NAMALWA (cell line): ENCODE data around the gene FOXRED1.
"Not testable (repeated sequence)": the region's sequence is repeated elsewhere in the genome, so short reads cannot be mapped to it uniquely, and the experiment has no call there.

Source experiments
- DNase-seq: peaks from one replicate; pipeline ENCODE4 v3.0.0-alpha.2; 2015; ENCODE audit warnings: low spot score

FOXRED1 gene

DNA sequence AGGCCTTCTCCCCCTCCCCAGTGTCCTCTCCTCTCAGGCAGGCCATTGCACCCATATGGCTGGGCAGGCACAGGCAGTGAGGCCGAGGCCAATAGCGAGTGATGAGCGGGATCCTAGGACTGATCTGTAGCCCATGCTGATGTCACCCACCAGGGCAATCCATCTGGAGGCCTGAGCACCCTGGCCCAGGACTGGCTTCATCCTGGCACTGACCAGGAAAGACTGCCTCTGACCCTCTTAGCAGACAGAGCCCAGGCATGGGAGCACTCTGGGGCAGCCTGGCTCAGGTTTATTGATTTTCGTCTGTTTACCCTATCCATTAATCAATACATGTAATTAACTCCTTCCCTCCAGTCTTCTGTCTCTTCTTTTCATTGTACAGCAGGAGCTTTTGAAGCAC, 8.8 kb downstream of the FOXRED1 start:
- no peak for DNase-seq

DNA sequence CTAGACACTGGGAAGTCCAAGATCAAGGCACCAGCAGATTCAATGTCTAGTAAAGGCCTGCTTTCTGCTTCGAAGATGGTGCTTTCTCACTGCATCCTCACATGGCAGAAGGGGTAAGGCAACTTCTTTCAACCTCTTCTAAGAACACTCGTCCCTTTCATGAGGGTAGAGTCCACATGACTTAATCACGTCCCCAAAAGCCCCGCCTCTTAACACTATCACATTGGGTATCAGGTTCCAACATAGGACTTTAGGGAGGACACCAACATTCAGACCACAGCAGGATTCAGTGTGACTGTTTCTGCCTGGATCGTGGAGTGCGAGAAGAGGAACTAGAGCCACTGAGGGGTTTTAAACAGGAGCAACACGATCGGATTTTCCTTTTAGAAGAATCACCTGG, 10.2 kb downstream of the FOXRED1 start:
- no peak for DNase-seq

GRCh38 chr11:126280595-126280994, 11.6 kb downstream of the FOXRED1 start:
- DNase-seq: no peak

DNA sequence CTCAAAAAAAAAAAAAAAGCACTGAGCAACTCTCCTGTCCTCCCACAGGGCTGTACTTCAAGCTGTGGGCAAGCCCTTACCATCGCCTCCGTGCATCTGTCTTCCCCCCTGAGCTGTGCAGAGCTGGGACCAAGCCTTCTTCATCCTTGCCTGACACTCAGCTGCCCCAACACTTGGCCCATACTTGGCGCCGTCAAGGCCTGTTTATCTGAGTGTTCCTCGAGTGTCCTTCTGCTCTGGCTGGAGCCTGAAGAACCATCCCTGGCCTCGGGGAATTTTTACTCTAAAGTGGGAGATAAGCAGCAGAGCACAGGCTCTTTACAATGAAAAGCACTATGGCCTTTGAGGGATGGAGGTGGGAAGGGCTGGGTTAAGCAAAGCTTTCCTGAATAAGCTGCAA, 12.3 kb downstream of the FOXRED1 start:
- no peak for DNase-seq

- no peak for DNase-seq
Observed at GRCh38 chr11:126281666-126282175, 12.8 kb downstream of the FOXRED1 start.

DNA sequence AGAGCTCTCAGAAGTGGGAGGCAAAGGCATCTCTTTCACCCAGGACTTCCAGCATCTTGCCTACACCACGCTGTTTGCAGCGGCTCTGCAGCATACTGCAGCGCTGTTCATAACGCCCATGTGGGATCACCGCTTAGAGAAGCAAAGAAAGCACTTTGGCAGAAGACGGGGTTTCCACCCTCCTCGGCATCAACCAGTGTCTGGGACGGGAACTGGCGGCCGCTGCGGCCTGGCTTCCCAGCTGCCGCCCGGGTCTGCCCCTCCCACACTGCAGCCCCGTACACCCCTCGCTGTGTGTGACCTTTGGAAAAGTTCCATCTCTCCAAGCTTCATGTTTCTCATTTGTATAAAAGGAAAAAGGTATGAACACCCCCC, 13.4 kb downstream of the FOXRED1 start:
- DNase-seq: no peak

DNA sequence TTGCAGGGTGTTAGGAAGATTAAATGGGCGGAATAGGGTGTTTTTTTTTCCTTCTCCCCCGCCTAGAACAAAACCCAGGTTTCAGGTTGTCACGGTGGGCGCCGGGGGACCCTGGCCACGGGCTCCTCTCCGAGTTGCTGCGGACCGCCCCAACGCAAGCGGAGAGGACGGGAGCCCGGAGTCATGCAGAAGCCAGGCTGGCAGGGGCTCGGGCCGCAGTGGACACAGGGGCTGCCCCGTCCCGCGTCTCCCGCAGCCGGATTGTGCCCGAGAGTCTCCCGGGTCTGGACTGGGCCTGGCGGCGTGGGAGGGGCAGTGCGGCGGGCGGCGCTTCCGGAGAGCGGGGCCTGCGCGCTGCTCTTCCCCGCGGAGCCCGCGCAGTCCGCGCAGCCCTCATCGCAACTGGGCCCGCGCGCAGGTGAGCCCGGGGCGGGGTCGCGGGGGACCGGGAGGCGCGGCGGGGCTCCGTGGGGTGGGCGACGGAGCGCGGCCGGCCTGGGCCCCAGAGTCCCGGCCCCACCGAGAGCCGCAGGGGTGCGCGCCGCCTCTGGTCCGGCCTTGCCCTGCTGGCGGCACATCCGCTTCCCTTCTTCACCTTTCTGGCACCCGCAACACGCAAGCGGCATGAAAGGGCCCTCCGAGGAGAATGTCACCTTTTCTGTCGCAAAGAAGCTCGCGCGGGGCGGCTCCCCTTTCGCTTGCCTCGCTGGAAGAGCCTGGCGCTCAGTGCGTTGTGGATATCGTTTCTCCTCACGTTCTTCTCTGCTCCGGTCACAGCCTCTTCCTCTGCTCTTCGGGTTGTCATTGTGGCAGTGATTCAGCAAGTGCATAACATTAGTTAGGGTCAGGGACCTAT, 14.0 kb downstream of the FOXRED1 start, which contains the start of gene TIRAP:
Gene TIRAP (plus strand): TSS at position 358 of the 856 bp plus-strand sequence. CDS start 7,802 bp downstream, outside the sequence.
- DNase-seq: peak; percentile 65

DNA sequence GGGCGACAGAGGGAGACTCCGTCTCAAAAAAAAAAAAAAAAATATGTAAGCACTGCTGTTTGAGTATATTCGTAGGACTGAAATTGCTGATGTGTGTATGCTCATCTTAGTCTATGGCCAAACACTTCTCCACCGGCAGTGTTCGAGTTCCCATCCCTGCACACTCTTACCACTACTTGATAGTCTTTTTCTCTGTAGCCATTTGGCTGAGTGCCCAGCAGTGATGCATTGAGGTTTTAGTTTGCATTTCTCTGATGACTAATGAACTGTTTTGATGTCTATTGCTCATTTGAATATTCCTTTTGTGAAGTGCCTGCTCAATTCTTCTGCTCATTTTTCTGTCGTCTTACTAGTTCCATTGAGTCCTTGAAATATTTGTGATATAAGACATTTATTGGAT, 15.9 kb downstream of the FOXRED1 start:
- peak; percentile 90 for DNase-seq

DNA sequence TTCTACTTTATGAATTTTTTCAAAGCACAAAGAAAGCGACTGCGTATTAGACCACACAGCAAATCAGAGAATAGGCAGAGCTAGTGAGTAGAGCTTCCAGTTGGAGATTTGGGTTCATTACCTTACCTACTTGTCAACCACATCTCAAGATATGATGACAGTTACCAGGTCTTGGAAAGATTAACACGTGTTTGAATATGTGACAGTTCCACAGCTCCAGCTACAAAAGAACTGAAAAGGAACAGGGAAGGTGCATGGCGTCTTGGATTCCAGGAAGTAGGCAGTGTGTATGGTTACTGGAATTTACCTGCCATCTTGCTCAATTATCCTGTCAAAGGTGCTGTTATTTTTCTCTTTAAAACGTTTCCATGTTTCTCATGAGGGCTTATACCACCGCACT, 19.3 kb downstream of the FOXRED1 start:
- DNase-seq: no peak

DNA sequence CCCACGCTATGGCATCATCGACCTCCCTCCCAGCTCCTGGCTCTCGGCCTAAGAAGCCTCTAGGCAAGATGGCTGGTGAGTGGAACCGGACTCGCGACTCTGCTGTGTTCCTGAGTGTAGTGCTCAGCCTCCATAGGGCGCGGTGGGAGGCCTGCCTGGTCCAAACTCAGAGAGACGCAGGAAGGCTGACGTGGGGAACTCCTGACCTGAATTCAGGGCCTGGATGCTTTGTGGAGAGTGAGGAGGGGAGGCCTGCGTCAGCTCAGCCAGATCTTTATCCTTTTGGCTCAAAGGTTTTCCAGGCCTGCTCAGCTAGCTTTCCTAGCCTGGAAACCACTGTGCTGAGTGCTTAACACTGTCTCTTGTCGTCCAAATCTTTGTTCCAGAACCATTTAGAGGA, 21.9 kb downstream of the FOXRED1 start:
- no peak for DNase-seq

GRCh38 chr11:126293726-126294125, 24.8 kb downstream of the FOXRED1 start:
- DNase-seq: no peak

GRCh38 chr11:126297004-126297403, 28.1 kb downstream of the FOXRED1 start:
- DNase-seq: no peak

- DNase-seq: peak; percentile 86
Observed at GRCh38 chr11:126303623-126304456, 34.9 kb downstream of the FOXRED1 start, which contains the start of gene DCPS. Gene DCPS (plus strand): TSS chr11:126304060. CDS start chr11:126304081, 21 bp downstream.

DNA sequence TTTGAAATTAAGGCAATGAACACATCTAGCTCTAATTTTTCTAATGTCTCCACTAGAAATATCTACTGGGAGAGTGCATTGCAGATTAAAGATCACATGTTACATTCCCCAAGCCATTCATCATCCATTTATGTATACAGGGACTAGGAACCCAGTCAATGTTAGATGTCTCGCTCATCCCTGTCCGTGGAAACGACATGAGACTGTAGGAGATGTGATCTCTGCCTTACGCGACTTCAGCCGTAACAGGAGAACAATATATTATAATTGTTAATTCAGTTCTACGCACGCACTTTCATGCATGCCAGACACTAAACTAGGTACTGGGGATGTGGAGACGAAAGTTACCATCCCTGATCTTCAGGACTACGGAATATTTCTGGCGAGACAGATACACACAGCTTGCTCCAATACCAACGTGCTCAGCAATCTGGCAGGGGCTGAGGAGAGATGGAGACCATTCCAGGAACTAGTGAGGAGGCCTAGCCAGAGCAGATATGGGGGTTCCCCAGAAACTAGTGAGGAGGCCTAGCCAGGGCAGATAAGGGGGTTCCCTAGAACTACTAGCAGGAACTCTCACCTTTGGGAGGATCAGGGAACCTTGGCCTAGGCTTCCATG, 35.6 kb downstream of the FOXRED1 start:
- DNase-seq: no peak

DNA sequence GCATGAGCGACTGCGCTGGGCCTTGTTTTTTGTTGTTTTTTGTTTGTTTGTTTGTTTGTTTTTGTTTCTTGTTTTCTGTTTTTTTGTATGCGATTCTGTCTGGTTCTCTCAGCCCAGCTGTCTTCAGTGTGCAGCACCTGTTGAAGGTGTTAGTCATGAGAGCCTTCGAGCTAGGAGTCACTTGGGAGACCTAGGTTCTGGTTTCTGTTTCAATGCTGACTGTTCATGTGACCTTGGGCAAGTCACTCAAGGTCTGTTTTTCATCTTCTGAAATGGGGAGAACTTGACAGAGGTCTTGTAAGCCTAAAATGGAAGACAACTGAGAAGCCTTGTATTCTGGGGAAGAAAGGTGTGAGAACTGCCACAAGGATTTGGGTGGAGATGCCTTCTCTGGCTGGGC, 36.7 kb downstream of the FOXRED1 start:
- DNase-seq: peak; percentile 47

DNA sequence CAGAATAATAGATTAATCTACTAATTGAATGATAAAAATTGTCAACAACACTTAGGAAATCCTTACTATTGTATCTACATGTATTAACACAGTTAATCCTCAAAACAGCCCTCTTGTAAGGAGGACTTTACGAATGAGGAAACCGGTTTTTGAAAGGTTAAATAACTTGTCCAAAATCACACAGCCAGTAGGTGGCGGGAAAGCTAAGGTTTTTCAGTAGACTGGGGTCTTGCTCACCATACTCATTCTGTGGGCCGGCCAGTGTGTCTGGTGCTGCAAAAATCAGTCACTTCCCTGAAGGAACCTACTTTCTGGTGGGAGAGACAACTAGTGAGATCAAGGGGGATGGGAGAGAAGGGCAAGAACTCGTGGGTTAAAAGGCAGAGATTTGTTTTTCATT, 38.8 kb downstream of the FOXRED1 start:
- peak; percentile 71 for DNase-seq

- DNase-seq: no peak
Observed at GRCh38 chr11:126308271-126308671, 39.3 kb downstream of the FOXRED1 start.

DNA sequence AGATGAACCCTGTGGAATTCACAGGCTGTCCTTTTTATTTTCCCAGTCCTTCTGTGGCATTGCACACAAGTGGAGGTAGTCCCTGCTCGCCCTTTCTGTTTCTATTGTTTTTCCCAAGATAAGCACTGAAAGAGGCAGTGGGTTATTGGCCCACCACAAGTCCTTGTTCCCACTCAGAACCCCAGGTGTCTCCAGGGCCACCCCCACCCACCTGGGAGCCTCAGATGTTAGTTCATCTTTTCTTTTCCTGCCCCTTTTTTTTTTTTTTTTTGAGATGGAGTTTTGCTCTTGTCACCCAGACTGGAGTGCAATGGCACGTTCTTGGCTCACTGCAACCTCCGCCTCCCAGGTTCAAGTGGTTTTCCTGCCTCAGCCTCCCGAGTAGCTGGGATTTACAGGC, 39.8 kb downstream of the FOXRED1 start:
- not testable (repeated sequence) for DNase-seq

- DNase-seq: peak; percentile 76
Observed at GRCh38 chr11:126310200-126310991, 41.4 kb downstream of the FOXRED1 start.

- DNase-seq: no peak
Observed at GRCh38 chr11:126310992-126311310, 42.0 kb downstream of the FOXRED1 start.
